Tibial nerve (tissue), 4 donors: Measurements from ENCODE around the gene CC2D2B. TPM values are rescaled to one million over a fixed set of nuclear protein-coding genes. Genes with fewer than 3 reads are reported as not detected.

Experiments used
- DNase-seq, 2 donors: peaks; one replicate each; pipeline ENCODE4 v3.0.0-alpha.2; 2019; ENCODE audit warnings: low spot score in 2 of 2
- H3K27ac ChIP-seq, 4 donors: fragments of 200-600 bp; sonication (generic) in 3 of 4; one replicate each; pipeline ENCODE4 v1.5.1; 2017 to 2019; ENCODE audit warnings: mild to moderate bottlenecking in 1 of 4
- H3K27me3 ChIP-seq, 2 donors: fragments of 200-600 bp; sonication (generic) in 1 of 2; one replicate each; pipeline versions ENCODE4 v1.5.1 to v1.6.0; 2017 to 2019
- H3K36me3 ChIP-seq, 3 donors: fragments of 200-600 bp; sonication (generic); one replicate each; pipeline ENCODE4 v1.5.1; 2018 to 2019
- H3K4me1 ChIP-seq, 4 donors: fragments of 200-600 bp; sonication (generic) in 3 of 4; one replicate each; pipeline ENCODE4 v1.5.1; 2017 to 2019
- H3K4me3 ChIP-seq, 4 donors: fragments of 200-600 bp; sonication (generic) in 3 of 4; one replicate each; pipeline ENCODE4 v1.5.1; 2017 to 2019; ENCODE audit warnings: mild to moderate bottlenecking in 1 of 4, moderate library complexity in 1 of 4
- H3K9me3 ChIP-seq, 4 donors: fragments of 200-600 bp; sonication (generic) in 3 of 4; one replicate each; pipeline ENCODE4 v1.5.1; 2017 to 2019
- EP300 ChIP-seq, 2 donors: sonication (generic); formaldehyde crosslinking; IDR thresholded peaks; one replicate each; pipeline ENCODE4 v1.6.1; 2017; ENCODE audit warnings: antibody characterized with exemption in 2 of 2, mild to moderate bottlenecking in 1 of 2
- POLR2A ChIP-seq, 2 donors: fragments of 450-650 bp; IDR thresholded peaks; one replicate each; pipeline ENCODE4 v1.6.1; 2017; ENCODE audit warnings: antibody characterized with exemption in 2 of 2, mild to moderate bottlenecking in 2 of 2, moderate library complexity in 2 of 2
- WGBS, 2 donors: methylation state at CpG; one replicate each; pipeline ENCODE4 v1.1.5; 2018; 5-methylcytosine and 5-hydroxymethylcytosine counted together
- total RNA-seq, 4 donors: library from RNA; depleted of rRNA; stranded (reverse); fragments of >200 nt; gene quantifications; one replicate each; pipeline ENCODE4 v1.1.0, GENCODE V29; 2016
- TF ChIP-seq, protein P1 (sequence below), 5 experiments: fragments of 200-600 bp in 3 of 5; fragments of 450-650 bp in 2 of 5; sonication (generic) in 3 of 5; IDR thresholded peaks; one replicate each; pipeline ENCODE4 v1.5.1; 2016 to 2019; ENCODE audit warnings: antibody characterized with exemption in 5 of 5, mild to moderate bottlenecking in 3 of 5, moderate library complexity in 2 of 5

Gene CC2D2B
- total RNA-seq, 4 donors from 2014 or later, result 1.1 to 23.7 (median 1.8) TPM; not detected in 1

GRCh38 chr10:96034625-96035024 lies 126.8 kb downstream of the CC2D2B start:
- no peak for DNase-seq
- Histone ChIP-seq H3K27ac (no peak overlapping the region), H3K36me3 (no peaks in the 10 kb centered on the region), H3K4me3 (no peak overlapping the region), H3K4me1 (no peaks in the 10 kb centered on the region), H3K9me3 (peaks cover 0 to 3% (median 0%) of the 10 kb centered on the region in 4 donors), H3K27me3 (peaks cover 0 to 3% of the 10 kb centered on the region in 2 donors)
- TF ChIP-seq POLR2A (IDR thresholded peaks at IDR 0.05) (no peak), EP300 (IDR thresholded peaks at IDR 0.05) (no peak)
- TF ChIP-seq, protein P1, sequence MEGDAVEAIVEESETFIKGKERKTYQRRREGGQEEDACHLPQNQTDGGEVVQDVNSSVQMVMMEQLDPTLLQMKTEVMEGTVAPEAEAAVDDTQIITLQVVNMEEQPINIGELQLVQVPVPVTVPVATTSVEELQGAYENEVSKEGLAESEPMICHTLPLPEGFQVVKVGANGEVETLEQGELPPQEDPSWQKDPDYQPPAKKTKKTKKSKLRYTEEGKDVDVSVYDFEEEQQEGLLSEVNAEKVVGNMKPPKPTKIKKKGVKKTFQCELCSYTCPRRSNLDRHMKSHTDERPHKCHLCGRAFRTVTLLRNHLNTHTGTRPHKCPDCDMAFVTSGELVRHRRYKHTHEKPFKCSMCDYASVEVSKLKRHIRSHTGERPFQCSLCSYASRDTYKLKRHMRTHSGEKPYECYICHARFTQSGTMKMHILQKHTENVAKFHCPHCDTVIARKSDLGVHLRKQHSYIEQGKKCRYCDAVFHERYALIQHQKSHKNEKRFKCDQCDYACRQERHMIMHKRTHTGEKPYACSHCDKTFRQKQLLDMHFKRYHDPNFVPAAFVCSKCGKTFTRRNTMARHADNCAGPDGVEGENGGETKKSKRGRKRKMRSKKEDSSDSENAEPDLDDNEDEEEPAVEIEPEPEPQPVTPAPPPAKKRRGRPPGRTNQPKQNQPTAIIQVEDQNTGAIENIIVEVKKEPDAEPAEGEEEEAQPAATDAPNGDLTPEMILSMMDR (IDR thresholded peaks at IDR 0.05), result no peak
- 90 to 95% methylated on average over 1 of the region's 1 CpG for WGBS, 2 donors

DNA sequence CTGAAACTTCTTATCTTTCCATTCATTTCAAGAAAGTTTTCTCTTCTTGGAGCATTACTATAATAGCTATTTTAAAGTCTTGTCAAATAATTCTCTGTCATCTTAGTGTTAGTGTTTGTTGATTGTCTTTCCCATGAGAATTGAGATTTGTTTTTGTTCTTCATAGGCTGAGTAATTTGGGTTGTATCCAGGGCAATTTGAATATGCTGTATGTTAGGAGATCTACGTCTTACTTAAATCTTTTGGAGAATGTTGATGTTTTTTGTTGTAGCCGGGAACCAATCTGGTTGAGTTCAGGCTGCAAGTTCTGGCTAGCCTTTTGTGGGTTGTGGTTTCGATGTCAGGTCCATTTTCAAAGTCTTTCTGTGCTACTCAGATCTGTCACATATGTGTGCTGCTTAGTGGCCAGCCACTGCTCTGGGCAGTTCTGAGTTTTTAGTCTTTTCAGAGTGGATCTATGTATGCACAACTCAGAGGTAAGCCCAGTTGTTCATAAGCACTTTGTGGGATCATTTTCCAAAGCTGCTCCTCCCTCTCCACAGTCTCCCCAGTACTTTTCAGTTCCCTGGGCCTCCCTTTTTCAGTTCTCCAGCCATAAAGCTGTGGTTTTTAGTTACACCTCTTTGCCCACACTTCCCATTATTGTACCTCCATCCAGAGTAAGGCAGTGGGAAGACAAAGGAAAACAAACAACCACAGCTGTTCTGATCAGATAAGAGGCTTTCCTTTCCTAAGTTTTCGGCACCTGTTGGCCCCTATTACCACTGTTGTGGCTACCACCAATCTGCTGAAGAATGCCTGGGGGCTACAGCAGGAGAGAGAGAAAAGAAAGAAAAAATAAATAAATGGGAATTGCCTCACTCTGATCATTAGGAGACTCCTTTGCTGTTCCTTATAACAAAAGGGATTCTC lies 131.0 kb downstream of the CC2D2B start:
- WGBS, 2 donors, result 80 to 86% methylated on average over 4 of the region's 4 CpGs
- Histone ChIP-seq H3K36me3 (no peaks in the 10 kb centered on the region), H3K4me3 (no peak overlapping the region), H3K27me3 (peaks cover 0 to 3% of the 10 kb centered on the region in 2 donors), H3K9me3 (peaks cover 0 to 3% (median 0%) of the 10 kb centered on the region in 4 donors), H3K27ac (no peak overlapping the region), H3K4me1 (peaks cover 0 to 8% (median 0%) of the 10 kb centered on the region in 4 donors)
- no peak for DNase-seq
- no peak for TF ChIP-seq EP300 (IDR thresholded peaks at IDR 0.05)
- TF ChIP-seq POLR2A (IDR thresholded peaks at IDR 0.05), result no peak
- TF ChIP-seq, protein P1 (IDR thresholded peaks at IDR 0.05), result no peak

DNA sequence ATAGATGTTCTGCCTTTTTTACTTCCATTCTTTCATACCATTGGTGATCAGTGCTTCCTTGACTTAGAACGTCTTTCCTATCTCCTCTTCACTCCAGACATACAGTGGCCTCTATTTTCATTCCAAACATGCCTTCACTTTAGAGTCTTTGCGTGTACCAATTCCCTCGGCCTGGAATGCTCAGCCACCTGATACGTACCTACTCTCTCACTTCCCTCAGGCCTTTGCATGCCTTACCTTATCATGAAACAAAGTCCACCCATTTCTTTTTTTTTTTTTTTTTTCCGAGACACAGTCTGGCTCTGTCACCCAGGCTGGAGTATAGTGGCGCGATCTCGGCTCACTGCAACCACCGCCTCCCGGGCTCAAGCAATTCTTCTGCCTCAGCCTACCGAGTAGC lies 133.4 kb downstream of the CC2D2B start:
- no peak for DNase-seq
- 90 to 94% methylated on average over 11 of the region's 11 CpGs for WGBS, 2 donors
- Histone ChIP-seq H3K9me3 (peaks cover 0 to 2% (median 0%) of the 10 kb centered on the region in 4 donors), H3K36me3 (no peaks in the 10 kb centered on the region), H3K27ac (no peak overlapping the region), H3K27me3 (peaks cover 0 to 3% of the 10 kb centered on the region in 2 donors), H3K4me3 (no peak overlapping the region), H3K4me1 (peaks cover 0 to 23% (median 4%) of the 10 kb centered on the region in 4 donors)
- TF ChIP-seq POLR2A (IDR thresholded peaks at IDR 0.05) (no peak), EP300 (IDR thresholded peaks at IDR 0.05) (no peak)
- TF ChIP-seq, protein P1 (IDR thresholded peaks at IDR 0.05), result no peak

DNA sequence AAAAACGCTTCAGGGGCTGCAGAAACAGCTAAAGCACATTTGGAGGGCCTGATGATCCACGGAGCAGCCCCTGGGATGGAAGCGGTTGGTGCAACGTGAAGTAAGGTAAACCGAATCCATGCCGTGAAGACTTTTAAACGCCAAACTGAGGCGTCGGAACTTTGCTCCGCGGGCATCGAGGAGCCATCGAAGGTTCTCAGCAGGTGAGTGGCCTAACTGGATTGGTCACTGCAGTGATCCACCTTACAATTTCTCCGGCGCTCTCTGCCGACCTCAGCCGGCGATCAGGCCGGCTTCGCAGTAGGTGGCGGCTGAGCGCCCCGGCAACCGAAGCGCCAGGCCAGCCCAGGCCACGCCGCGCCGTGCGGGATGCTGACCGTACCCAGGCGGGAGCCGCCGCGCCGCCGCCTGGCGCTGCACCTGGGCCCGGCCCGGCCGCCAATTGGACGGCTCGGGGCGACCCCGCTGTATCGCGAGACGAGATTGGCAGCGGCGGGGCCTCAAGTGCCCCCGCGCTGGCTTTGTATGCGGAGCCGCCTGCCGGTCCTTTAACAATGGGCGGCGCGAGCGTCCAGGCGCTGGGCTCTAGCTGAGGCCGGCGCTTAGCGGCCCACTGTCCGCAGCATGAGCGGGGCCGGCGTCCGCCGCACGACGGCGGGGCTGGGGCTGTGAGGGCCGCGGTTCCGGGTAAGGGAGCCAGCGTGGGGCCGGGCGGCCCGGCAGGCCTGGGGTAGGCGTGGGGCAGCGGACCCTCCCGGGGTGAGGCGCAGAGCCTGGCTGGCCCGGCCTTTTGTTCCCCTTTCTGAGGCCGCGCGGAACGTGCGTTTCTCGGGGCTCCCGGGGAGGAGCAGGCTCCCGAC lies 135.5 kb downstream of the CC2D2B start, which contains the start of gene CCNJ:
Gene CCNJ, plus strand, starts transcription at position 551 of the 860 bp plus-strand sequence. CDS start 811 bp downstream, outside the sequence.
- Histone ChIP-seq H3K4me3 (peak within 1 kb of the TSS; percentile 56 to 95 (median 84)), H3K27me3 (no peaks in the 10 kb centered on the region), H3K27ac (peak within 1 kb of the TSS; percentile 52 to 91 (median 86)), H3K4me1 (peaks cover 0 to 23% (median 4%) of the 10 kb centered on the region in 4 donors), H3K36me3 (peaks cover 0 to 19% (median 0%) of the 10 kb centered on the region in 3 donors), H3K9me3 (no peaks in the 10 kb centered on the region)
- peak; percentile 74 to 77 for DNase-seq
- 2 to 4% methylated on average over 29 to 74 of the region's 92 CpGs for WGBS, 2 donors
- peak in 1 of 2 donors; percentile 45 for TF ChIP-seq EP300 (IDR thresholded peaks at IDR 0.05)
- peak; percentile 63 to 74 for TF ChIP-seq POLR2A (IDR thresholded peaks at IDR 0.05)
- TF ChIP-seq, protein P1 (IDR thresholded peaks at IDR 0.05), result peak in 3 of 5 experiments; percentile 5 to 56 (median 8)
